ENCODE measurements around the gene CACNB3. TPM values are rescaled to one million over a fixed set of nuclear protein-coding genes. Genes with fewer than 3 reads are reported as not detected.
"Not testable (repeated sequence)": the region's sequence is repeated elsewhere in the genome, so short reads cannot be mapped to it uniquely, and the experiment has no call there.

CACNB3 gene
- total and polyA plus RNA-seq, 8 donors, result 26.4 to 42.5 (median 38.4) TPM

- Histone ChIP-seq H3K27ac (no peak overlapping the region), H3K4me1 (no peaks in the 10 kb centered on the region), H3K27me3 (no peaks in the 10 kb centered on the region), H3K4me3 (no peak overlapping the region), H3K36me3 (peaks cover 0 to 75% of the 10 kb centered on the region in 2 donors), H3K9me3 (no peaks in the 10 kb centered on the region)
- no peak for ATAC-seq
- intact Hi-C loops (cut with DNase I), result no loop called here
- no peak for TF ChIP-seq CTCF (IDR thresholded peaks at IDR 0.05)
- no peak for DNase-seq
These were observed 10.0 kb downstream of the CACNB3 start for GRCh38 chr12:48828293-48828692.

GRCh38 chr12:48828841-48829575 is 10.7 kb downstream of the CACNB3 start:
- no peaks in the 10 kb centered on the region for H3K27me3 ChIP-seq
- no peak for DNase-seq
- H3K4me1 ChIP-seq, result no peaks in the 10 kb centered on the region
- H3K27ac ChIP-seq, result no peak overlapping the region
- no peak for TF ChIP-seq CTCF (IDR thresholded peaks at IDR 0.05)
- no peaks in the 10 kb centered on the region for H3K9me3 ChIP-seq
- ATAC-seq, result no peak
- intact Hi-C loops (cut with DNase I), result no loop called here
- H3K4me3 ChIP-seq, result no peak overlapping the region
- peaks cover 0 to 82% of the 10 kb centered on the region in 2 donors for H3K36me3 ChIP-seq

- no peak for DNase-seq
- H3K36me3 ChIP-seq, result peaks cover 0 to 99% of the 10 kb centered on the region in 2 donors
- TF ChIP-seq CTCF (IDR thresholded peaks at IDR 0.05), result no peak
- H3K4me3 ChIP-seq, result no peak overlapping the region
- H3K27me3 ChIP-seq, result no peaks in the 10 kb centered on the region
- intact Hi-C loops (cut with DNase I), result no loop called here
- no peaks in the 10 kb centered on the region for H3K4me1 ChIP-seq
- H3K27ac ChIP-seq, result no peak overlapping the region
- ATAC-seq, result no peak
- H3K9me3 ChIP-seq, result no peaks in the 10 kb centered on the region
These were observed 13.0 kb downstream of the CACNB3 start for GRCh38 chr12:48831257-48831656.

- Histone ChIP-seq H3K27ac (no peak overlapping the region), H3K4me3 (no peak overlapping the region), H3K9me3 (no peaks in the 10 kb centered on the region), H3K36me3 (peaks cover 0 to 100% of the 10 kb centered on the region in 2 donors), H3K27me3 (no peaks in the 10 kb centered on the region), H3K4me1 (no peaks in the 10 kb centered on the region)
- no peak for TF ChIP-seq CTCF (IDR thresholded peaks at IDR 0.05)
- intact Hi-C loops (cut with DNase I), result no loop called here
- ATAC-seq (no peak), DNase-seq (no peak)
These were observed 14.2 kb downstream of the CACNB3 start for GRCh38 chr12:48832321-48833060.

GRCh38 chr12:48838048-48838447 is 19.8 kb downstream of the CACNB3 start:
- Histone ChIP-seq H3K27me3 (no peaks in the 10 kb centered on the region), H3K4me3 (no peak overlapping the region), H3K4me1 (no peaks in the 10 kb centered on the region), H3K36me3 (peaks cover 0 to 97% of the 10 kb centered on the region in 2 donors), H3K9me3 (no peaks in the 10 kb centered on the region), H3K27ac (no peak overlapping the region)
- intact Hi-C loops (cut with DNase I), result no loop called here
- no peak for DNase-seq
- no peak for ATAC-seq
- no peak for TF ChIP-seq CTCF (IDR thresholded peaks at IDR 0.05)

GRCh38 chr12:48842021-48842420 is 23.7 kb downstream of the CACNB3 start:
- ATAC-seq; H3K4me1 ChIP-seq; DNase-seq; H3K9me3 ChIP-seq; H3K4me3 ChIP-seq; intact Hi-C loops (cut with DNase I); H3K27me3 ChIP-seq; H3K27ac ChIP-seq: not testable (repeated sequence)
- peaks cover 0 to 92% of the 10 kb centered on the region in 2 donors for H3K36me3 ChIP-seq

All from left lung (tissue), 10 donors.